Adipocyte (in vitro differentiated cells): Measurements from ENCODE around the gene RUNX1.
A peak's percentile ranks its signal among the peaks of the same experiment; 100 is the strongest.

Experiments
- DNase-seq: peaks from one replicate; pipeline ENCODE4 v3.0.0-alpha.2; 2015; ENCODE audit warnings: low read depth
- H3K27me3 ChIP-seq: replicated peaks from 2 replicates; pipeline ENCODE4 v1.7.0; 2013; ENCODE audit warnings: mild to moderate bottlenecking, low read length, moderate library complexity; ENCODE audit not compliant: control insufficient read depth, insufficient read depth
- H3K36me3 ChIP-seq: 2 replicates; pipeline ENCODE4 v1.7.0; 2013; ENCODE audit warnings: low read length, mild to moderate bottlenecking, moderate library complexity; ENCODE audit not compliant: control insufficient read depth, insufficient read depth, severe bottlenecking
- H3K4me1 ChIP-seq: 2 replicates; pipeline ENCODE4 v1.7.0; 2013; ENCODE audit warnings: mild to moderate bottlenecking, low read length, moderate library complexity; ENCODE audit not compliant: control insufficient read depth, insufficient read depth
- H3K4me3 ChIP-seq: 2 replicates; pipeline ENCODE4 v1.7.0; 2013; ENCODE audit warnings: mild to moderate bottlenecking, low read length, moderate library complexity
- H3K9ac ChIP-seq: 2 replicates; pipeline ENCODE4 v1.7.0; 2013; ENCODE audit warnings: mild to moderate bottlenecking, low read length, moderate library complexity
- H3K9me3 ChIP-seq: 2 replicates; pipeline ENCODE4 v1.7.0; 2013; ENCODE audit warnings: mild to moderate bottlenecking, low read length, moderate library complexity; ENCODE audit not compliant: control insufficient read depth

RUNX1 gene

DNA sequence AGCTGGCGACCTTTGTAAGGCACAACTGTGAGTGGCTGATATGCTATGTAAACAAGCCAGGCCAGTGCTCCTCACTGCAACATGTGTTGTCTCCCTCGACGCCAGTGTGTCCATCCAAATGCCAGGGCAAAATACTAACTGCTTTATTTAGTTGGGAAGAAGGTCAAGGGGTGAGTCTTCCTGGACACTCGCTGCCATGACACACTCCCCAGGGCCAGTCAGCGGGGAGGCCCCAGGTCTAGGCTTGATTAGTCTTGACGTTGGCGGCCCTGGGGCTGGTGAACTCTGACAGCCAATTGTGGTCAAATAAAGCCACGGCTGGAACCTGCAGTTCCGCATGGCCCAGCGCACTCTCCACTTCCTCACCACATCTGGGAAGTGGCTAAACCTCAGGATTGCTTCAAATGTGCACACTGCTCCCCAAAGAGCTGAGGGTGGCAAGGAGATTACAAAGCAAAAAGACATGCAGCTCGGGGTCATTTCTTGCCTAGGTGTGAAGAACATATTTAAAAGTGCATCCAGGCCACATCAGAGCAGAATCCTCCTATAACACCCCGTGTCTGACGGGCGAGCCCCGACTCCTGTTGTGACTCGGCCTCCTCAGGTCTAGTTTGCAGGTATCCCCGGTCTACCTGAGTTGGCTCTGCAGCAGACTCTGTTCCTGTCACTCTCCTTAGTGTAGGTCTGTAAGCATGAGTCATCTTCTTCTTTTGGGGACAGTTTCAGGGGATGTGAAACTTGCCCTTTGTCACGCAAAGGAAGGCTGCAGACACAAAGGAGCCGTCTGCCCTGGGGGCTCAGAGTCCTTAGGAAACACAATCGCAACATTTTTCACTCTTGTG lies 183.5 kb downstream of the RUNX1 start:
- Histone ChIP-seq H3K4me3 (no peak overlapping the region), H3K9me3 (no peaks in the 10 kb centered on the region), H3K27me3 (no peaks in the 10 kb centered on the region), H3K36me3 (peaks cover 99% of the 10 kb centered on the region), H3K9ac (no peak overlapping the region), H3K4me1 (peaks cover 36% of the 10 kb centered on the region)
- peak; percentile 47 for DNase-seq

- DNase-seq: no peak
- Histone ChIP-seq H3K4me1 (peaks cover 36% of the 10 kb centered on the region), H3K9ac (peak overlapping the region; percentile 9), H3K36me3 (peaks cover 98% of the 10 kb centered on the region), H3K4me3 (no peak overlapping the region), H3K9me3 (no peaks in the 10 kb centered on the region), H3K27me3 (no peaks in the 10 kb centered on the region)
These were observed 184.5 kb downstream of the RUNX1 start for GRCh38 chr21:34864370-34865149.

GRCh38 chr21:34862951-34863350 lies 186.2 kb downstream of the RUNX1 start:
- DNase-seq: no peak
- Histone ChIP-seq H3K4me1 (peaks cover 43% of the 10 kb centered on the region), H3K4me3 (no peak overlapping the region), H3K9me3 (no peaks in the 10 kb centered on the region), H3K27me3 (no peaks in the 10 kb centered on the region), H3K9ac (no peak overlapping the region), H3K36me3 (peaks cover 98% of the 10 kb centered on the region)

DNA sequence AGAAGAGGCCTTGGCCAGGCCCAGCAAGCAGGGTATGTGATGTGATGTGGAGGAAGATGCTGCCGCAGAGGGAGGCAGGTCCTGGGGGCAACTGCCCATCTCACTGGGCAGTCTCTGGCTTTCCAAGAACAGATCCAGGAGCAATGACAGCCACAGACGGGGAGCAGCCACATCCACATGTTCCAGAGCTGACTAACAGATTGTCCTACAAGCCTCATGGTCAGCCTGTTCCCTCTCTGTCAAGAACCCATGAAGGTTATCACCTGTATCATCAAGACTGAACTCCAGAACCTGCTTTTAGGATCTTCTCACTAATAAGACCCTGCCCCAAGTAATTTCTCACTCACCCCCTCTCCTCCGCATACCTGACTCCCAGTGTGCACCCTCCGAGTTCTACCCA lies 187.8 kb downstream of the RUNX1 start:
- H3K4me3 ChIP-seq: no peak overlapping the region
- no peaks in the 10 kb centered on the region for H3K27me3 ChIP-seq
- no peaks in the 10 kb centered on the region for H3K9me3 ChIP-seq
- H3K36me3 ChIP-seq: peaks cover 99% of the 10 kb centered on the region
- H3K4me1 ChIP-seq: peaks cover 43% of the 10 kb centered on the region
- no peak for DNase-seq
- no peak overlapping the region for H3K9ac ChIP-seq

- Histone ChIP-seq H3K9me3 (no peaks in the 10 kb centered on the region), H3K4me3 (no peak overlapping the region), H3K36me3 (peaks cover 99% of the 10 kb centered on the region), H3K27me3 (no peaks in the 10 kb centered on the region), H3K9ac (peak overlapping the region; percentile 60), H3K4me1 (peaks cover 35% of the 10 kb centered on the region)
- DNase-seq: no peak
These were observed 189.0 kb downstream of the RUNX1 start for GRCh38 chr21:34859976-34860653.

GRCh38 chr21:34858559-34858958 lies 190.5 kb downstream of the RUNX1 start:
- Histone ChIP-seq H3K4me1 (peaks cover 20% of the 10 kb centered on the region), H3K9me3 (no peaks in the 10 kb centered on the region), H3K36me3 (peaks cover 99% of the 10 kb centered on the region), H3K9ac (peak overlapping the region; percentile 60), H3K27me3 (no peaks in the 10 kb centered on the region), H3K4me3 (no peak overlapping the region)
- DNase-seq: no peak

DNA sequence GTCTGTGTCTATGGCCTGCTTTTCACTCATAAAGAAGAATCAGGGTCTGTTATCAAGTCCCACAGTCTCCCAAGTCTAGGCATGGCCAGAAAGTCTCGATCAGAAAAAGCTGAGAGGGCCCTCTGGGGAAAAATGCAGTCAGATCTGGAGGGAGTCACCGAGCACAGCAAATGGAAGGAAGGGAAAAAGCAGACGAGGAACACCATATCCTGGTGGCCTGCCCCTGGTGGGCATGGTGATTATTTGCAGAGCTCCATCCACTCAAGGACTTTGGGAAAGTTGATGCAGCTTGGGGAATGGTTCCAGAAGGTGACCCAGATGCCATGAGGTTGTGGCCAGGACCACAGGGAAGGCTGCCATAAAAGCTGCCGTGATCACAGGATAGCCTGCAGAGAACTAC lies 191.2 kb downstream of the RUNX1 start:
- Histone ChIP-seq H3K4me3 (no peak overlapping the region), H3K4me1 (peaks cover 22% of the 10 kb centered on the region), H3K9me3 (no peaks in the 10 kb centered on the region), H3K36me3 (peaks cover 99% of the 10 kb centered on the region), H3K27me3 (no peaks in the 10 kb centered on the region), H3K9ac (peak overlapping the region; percentile 14)
- no peak for DNase-seq

GRCh38 chr21:34857122-34857713 lies 191.9 kb downstream of the RUNX1 start:
- H3K27me3 ChIP-seq: no peaks in the 10 kb centered on the region
- H3K9me3 ChIP-seq: no peaks in the 10 kb centered on the region
- H3K4me1 ChIP-seq: peaks cover 29% of the 10 kb centered on the region
- peaks cover 99% of the 10 kb centered on the region for H3K36me3 ChIP-seq
- H3K4me3 ChIP-seq: no peak overlapping the region
- no peak for DNase-seq
- no peak overlapping the region for H3K9ac ChIP-seq

DNA sequence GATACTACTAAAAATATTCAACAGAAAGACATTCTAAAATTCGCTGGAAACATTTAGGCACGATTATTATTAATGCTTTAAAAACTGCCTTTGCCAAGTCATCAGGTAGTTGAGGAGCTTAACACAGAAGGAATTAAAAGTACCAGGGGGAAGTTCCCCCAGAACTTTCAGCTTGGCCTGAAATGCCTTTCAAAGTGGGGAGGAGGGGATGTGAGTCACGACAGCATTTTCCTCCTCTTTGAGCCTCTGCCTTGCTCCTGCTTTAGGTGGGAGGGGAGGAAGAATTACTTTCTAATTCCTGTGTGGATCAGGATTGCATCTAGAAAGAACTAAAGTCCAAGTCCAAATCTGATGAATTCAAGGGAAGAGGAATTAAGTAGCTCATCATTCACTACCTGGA lies 196.7 kb downstream of the RUNX1 start:
- H3K27me3 ChIP-seq: no peaks in the 10 kb centered on the region
- H3K9me3 ChIP-seq: no peaks in the 10 kb centered on the region
- H3K9ac ChIP-seq: peak overlapping the region; percentile 16
- no peak for DNase-seq
- H3K36me3 ChIP-seq: peaks cover 95% of the 10 kb centered on the region
- no peak overlapping the region for H3K4me3 ChIP-seq
- H3K4me1 ChIP-seq: peaks cover 17% of the 10 kb centered on the region

DNA sequence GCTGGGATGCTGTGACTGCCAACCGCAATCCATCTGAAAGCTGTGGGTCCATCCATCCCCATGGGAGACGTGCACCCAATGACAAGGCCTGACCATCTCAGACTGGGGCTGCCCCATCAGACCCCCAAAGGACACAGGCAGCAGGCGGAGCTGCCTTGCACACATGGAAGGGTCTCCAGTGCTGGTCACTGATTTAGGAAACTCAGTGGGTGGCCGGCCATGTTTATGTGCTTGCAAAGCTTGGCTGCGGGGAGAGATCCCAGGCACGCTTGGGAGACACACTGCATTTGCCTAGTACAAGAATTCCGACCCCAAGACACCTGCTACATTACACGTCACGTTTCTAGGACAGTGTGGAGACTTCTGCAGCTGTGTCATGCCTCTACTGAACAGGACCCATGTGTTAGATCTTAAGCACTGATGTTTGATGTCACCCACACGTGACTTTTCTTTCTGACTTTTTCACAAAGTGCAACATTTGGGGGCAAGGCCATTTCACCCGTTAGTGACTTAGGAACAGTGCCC lies 198.9 kb downstream of the RUNX1 start:
- Histone ChIP-seq H3K9me3 (no peaks in the 10 kb centered on the region), H3K4me3 (no peak overlapping the region), H3K27me3 (no peaks in the 10 kb centered on the region), H3K9ac (no peak overlapping the region), H3K4me1 (peaks cover 38% of the 10 kb centered on the region), H3K36me3 (peaks cover 95% of the 10 kb centered on the region)
- DNase-seq: no peak
